NK-92 (cell line): ENCODE data around the gene PYROXD2.
"Not testable (repeated sequence)": the region's sequence is repeated elsewhere in the genome, so short reads cannot be mapped to it uniquely, and the experiment has no call there.

Experiments used
- DNase-seq: peaks from one replicate; lab custom pipeline; 2025; ENCODE audit not compliant: unreplicated experiment; lab: John Stamatoyannopoulos, UW

The PYROXD2 gene

GRCh38 chr10:98368644-98369043 lies 46.3 kb downstream of the PYROXD2 start:
- no peak for DNase-seq

GRCh38 chr10:98367604-98368451 lies 47.2 kb downstream of the PYROXD2 start:
- no peak for DNase-seq

- DNase-seq = no peak
These were observed 48.9 kb downstream of the PYROXD2 start for GRCh38 chr10:98366062-98366530.

GRCh38 chr10:98365406-98366061 lies 49.4 kb downstream of the PYROXD2 start:
- no peak for DNase-seq

- DNase-seq = no peak
These were observed 50.4 kb downstream of the PYROXD2 start for GRCh38 chr10:98364432-98365102.

DNA sequence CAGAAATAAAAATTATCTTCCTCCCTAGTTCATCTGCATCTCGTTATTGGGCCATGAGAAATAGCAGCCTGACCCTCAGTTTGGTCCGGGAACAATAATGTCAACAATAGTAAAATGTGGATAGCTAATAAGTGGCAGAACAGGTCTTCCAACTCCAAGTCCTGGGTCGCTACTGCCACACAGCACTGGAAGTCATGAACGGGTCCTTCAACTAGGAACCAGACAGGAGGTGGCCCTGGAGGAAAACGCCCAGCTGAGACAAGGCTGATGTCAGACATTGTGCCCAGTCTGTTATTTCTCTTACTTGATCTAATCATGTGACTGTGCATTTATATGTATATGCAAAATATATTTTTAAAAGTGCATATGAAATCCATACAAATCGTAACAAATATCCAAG lies 51.8 kb downstream of the PYROXD2 start:
- no peak for DNase-seq

GRCh38 chr10:98361131-98362025 lies 53.6 kb downstream of the PYROXD2 start:
- no peak for DNase-seq

DNA sequence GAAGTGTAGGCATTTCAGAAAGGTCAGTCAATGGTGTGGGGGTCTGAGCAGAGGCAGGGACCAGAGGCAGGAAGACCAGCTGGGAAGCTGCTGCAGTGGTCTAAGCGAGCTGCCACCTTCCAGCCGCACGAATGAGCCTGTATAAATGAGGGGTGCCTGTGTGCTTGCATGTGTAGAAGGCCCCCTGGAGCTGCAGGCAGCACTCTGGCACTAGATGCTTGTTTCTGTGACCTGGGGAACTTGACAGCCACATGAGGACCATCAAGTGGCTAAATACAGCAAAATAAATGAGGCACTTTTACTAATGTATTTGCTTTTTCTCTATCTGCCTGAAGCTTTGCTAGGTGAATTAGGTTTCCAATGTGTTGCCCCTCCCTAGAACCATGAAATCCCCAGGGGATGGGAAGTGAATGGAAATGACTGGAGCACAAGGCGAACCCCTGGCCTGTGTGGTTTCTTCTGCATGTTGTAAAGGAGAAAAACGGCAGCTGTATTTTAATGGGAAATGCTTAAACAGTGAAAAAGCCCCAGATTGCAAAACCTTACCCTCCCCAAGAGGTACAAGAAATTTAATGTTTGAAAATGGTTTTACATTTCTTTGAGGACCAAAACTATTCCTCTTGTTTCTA lies 57.7 kb downstream of the PYROXD2 start:
- no peak for DNase-seq

DNA sequence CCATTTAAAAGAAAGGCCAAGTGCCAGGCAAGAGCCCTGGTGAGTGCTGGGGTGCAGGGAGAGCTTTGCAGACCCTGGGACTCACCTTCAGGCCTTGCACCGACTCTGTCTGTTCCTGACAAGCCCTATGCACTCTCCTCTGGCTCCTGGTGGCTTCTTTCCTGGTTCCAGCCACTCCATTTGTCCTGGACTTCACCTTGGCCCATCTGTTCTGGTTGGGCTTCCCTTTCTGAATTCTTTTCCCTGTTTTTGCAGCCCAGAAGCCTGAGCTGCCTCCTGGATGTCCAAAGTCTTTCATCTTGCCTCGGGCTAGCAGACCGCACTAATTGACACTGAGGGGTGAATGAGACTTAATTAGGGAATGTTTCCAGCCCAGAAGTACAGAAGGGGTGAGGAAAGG lies 60.5 kb downstream of the PYROXD2 start:
- no peak for DNase-seq

DNA sequence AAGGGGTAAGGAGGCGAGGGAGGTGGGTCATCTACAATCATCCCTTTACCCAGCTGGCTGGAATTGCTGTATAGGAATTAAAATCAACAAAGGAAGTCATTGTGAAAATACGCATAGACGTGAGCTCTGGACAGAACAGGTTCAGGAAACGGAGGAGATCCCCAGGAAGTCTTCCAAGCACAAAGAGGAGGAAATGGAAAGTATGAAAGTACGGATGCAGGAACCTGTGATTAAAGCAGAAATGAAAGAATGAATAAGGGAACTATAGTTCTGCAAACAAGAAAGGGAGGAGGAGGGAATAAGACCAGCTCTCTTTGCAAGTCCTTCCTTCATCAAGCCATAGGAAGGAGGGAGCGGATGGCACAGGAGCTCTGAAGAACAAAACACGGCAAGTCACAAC lies 61.8 kb downstream of the PYROXD2 start:
- no peak for DNase-seq

DNA sequence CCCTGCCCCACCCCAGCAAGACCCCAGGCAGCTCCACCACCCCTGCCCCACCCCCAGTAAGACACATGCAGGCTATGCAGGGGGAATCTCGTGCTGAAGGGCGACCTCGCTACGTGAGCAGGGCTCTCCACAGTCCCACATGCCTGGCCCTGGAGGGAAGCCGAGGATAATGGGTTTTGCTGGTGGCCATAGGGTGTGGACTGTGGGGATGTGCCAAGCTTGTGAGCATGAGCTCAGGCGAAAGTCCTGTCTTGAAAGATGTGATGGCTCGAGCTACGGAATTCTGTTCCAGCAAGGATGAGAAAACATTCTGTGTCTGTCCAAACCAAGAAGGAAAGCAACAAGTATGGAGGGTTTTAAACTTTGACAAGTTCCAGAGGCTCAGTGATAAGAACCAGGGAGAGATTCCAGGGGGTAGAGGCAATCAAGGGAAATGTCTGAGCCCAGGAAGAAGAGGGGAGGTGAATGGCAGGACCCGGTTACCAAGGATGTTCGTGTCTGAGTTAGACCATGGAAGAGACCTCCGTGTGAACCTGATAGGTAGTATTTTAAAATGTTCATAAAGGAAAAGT lies 63.1 kb downstream of the PYROXD2 start:
- DNase-seq = no peak

GRCh38 chr10:98349508-98349922 lies 65.5 kb downstream of the PYROXD2 start:
- DNase-seq = no peak

GRCh38 chr10:98346847-98347246 lies 68.1 kb downstream of the PYROXD2 start:
- no peak for DNase-seq

DNA sequence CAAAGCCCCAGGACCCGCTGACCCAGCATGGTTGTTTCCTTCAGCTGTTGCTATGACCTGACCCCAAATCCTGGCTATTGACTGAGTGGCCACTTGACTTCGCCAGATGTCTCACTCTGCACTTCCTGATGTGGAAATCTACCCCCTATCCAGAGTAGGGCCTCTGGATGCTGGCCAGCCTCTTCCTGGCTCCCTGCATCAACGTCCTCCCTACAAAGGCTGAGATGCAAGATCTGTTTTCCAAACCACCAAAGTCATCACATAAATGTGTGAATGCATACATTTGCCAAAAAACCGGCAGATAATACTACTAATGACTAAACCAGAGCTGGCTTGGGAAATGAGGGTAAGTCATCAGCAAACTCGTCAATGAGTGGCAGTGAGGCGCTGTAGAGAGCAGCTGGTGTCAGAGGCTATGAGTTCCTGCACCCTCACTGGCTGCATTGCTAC lies 70.4 kb downstream of the PYROXD2 start:
- DNase-seq = no peak

- not testable (repeated sequence) for DNase-seq
These were observed 73.3 kb downstream of the PYROXD2 start for GRCh38 chr10:98341701-98342100.

- DNase-seq = no peak
These were observed 74.1 kb downstream of the PYROXD2 start for GRCh38 chr10:98340940-98341310.

DNA sequence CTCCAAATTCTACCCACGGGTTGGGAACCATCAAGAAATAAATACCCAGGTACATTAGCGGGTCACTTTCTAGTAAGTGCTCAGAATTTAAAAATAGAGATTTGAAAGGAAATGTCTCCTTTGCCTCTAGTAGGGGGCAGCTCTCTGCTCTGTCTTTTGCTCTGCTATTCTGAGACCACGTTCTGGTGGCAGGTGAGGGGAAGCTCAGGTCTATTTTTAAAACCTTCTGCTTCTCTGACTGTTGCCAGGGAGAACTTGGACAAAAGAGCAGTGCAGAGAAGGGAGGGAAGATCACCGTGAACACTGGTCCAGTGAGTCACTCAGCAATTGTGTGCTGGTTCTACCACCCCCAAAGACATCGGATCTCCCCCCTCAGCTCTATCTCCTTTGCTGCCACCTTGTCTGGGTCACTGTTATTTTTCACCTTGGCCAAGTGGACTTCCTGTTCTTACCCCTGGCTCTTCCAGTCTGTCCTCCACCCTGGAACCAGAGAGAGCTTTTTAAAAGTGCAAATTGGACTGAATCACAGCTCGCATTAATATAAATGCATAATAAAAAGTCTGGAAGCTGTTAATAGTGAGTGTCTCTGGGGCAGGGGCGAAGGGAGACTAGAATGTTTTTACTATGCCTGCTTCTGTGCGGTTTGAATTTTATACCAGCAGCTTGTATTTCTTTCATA lies 74.6 kb downstream of the PYROXD2 start:
- DNase-seq = no peak

DNA sequence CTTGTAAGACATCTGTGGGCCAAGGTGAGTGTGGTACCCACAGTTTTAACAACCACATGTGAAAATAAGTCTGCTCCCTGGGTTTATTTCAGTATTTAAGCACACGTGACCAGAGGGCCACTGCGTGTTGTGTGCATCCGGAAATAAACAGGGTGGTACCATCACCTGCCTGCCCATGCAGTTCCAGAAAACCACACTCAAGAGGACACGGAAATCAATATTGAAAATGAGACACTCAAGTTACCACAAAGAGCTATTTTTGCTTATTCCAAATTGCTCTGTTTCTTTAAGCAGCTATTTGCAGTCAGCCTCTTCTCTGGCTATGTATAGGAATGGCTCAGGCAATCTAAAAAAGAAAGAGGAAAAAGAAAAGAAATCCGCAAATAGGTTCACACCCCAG lies 75.2 kb downstream of the PYROXD2 start:
- DNase-seq = no peak

GRCh38 chr10:98338896-98339295 lies 76.1 kb downstream of the PYROXD2 start:
- DNase-seq = no peak
